H9 (cell line): Measurements from ENCODE around the gene OR2F1. TPM values are rescaled to one million over a fixed set of nuclear protein-coding genes. Genes with fewer than 3 reads are reported as not detected.

Experiments used
- DNase-seq: peaks from one replicate; pipeline ENCODE4 v3.0.0-alpha.2; 2017
- H2AFZ ChIP-seq: one replicate; pipeline ENCODE4 v1.6.1; 2013; ENCODE audit warnings: mild to moderate bottlenecking, low read length, control low read depth, moderate library complexity
- H2AK5ac ChIP-seq: 2 replicates; pipeline ENCODE4 v1.6.1; 2013; ENCODE audit warnings: low read length, control low read depth, mixed read lengths; ENCODE audit not compliant: insufficient read length
- H2BK120ac ChIP-seq: one replicate; pipeline ENCODE4 v1.6.1; 2013; ENCODE audit warnings: low read depth, mild to moderate bottlenecking, low read length, control low read depth, inconsistent platforms; ENCODE audit not compliant: poor library complexity, severe bottlenecking
- H2BK12ac ChIP-seq: 2 replicates; pipeline ENCODE4 v1.6.1; 2013; ENCODE audit warnings: low read length, control low read depth, mixed read lengths, low read depth; ENCODE audit not compliant: insufficient read length
- H2BK15ac ChIP-seq: 2 replicates; pipeline ENCODE4 v1.6.1; 2013; ENCODE audit warnings: low read depth, low read length, control low read depth
- H2BK20ac ChIP-seq: one replicate; pipeline ENCODE4 v1.6.1; 2013; ENCODE audit warnings: low read depth, mild to moderate bottlenecking, low read length, control low read depth, inconsistent platforms; ENCODE audit not compliant: poor library complexity, severe bottlenecking
- H2BK5ac ChIP-seq: 2 replicates; pipeline ENCODE4 v1.6.1; 2013; ENCODE audit warnings: low read length, control low read depth, mixed read lengths; ENCODE audit not compliant: insufficient read length
- H3K14ac ChIP-seq: 2 replicates; pipeline ENCODE4 v1.6.1; 2013; ENCODE audit warnings: low read length, control low read depth; ENCODE audit not compliant: insufficient read depth
- H3K18ac ChIP-seq: 2 replicates; pipeline ENCODE4 v1.6.1; 2013; ENCODE audit warnings: low read depth, mild to moderate bottlenecking, mixed read lengths, low read length, control low read depth; ENCODE audit not compliant: insufficient read length
- H3K23ac ChIP-seq: 2 replicates; pipeline ENCODE4 v1.6.1; 2013; ENCODE audit warnings: low read length, control low read depth, mixed read lengths, low read depth; ENCODE audit not compliant: insufficient read length
- H3K23me2 ChIP-seq: 2 replicates; pipeline ENCODE4 v1.6.1; 2013; ENCODE audit warnings: low read depth, mild to moderate bottlenecking, mixed read lengths, low read length, control low read depth; ENCODE audit not compliant: insufficient read length, poor library complexity, severe bottlenecking
- H3K27ac ChIP-seq: 2 replicates; pipeline ENCODE4 v1.5.1; 2013; ENCODE audit warnings: low read length, control low read depth, mixed read lengths, low read depth; ENCODE audit not compliant: insufficient read length
- H3K27me3 ChIP-seq: 2 replicates; pipeline ENCODE4 v1.6.1; 2013; ENCODE audit warnings: low read length, control low read depth, inconsistent platforms; ENCODE audit not compliant: insufficient read depth
- H3K4ac ChIP-seq: 2 replicates; pipeline ENCODE4 v1.6.1; 2013; ENCODE audit warnings: low read depth, mild to moderate bottlenecking, control low read depth, inconsistent platforms, low read length, moderate library complexity
- H3K4me1 ChIP-seq: 2 replicates; pipeline ENCODE4 v1.6.1; 2013; ENCODE audit warnings: low read length, control low read depth, inconsistent platforms; ENCODE audit not compliant: insufficient read depth
- H3K4me2 ChIP-seq: 2 replicates; pipeline ENCODE4 v1.6.1; 2013; ENCODE audit warnings: low read length, control low read depth, mixed read lengths; ENCODE audit not compliant: insufficient read length, insufficient read depth
- H3K56ac ChIP-seq: 2 replicates; pipeline ENCODE4 v1.6.1; 2013; ENCODE audit warnings: low read depth, mild to moderate bottlenecking, mixed read lengths, low read length, control low read depth; ENCODE audit not compliant: insufficient read length
- H3K79me1 ChIP-seq: 2 replicates; pipeline ENCODE4 v1.6.1; 2013; ENCODE audit warnings: low read depth, mild to moderate bottlenecking, moderate library complexity, low read length, control low read depth, inconsistent platforms; ENCODE audit not compliant: insufficient read depth, poor library complexity, severe bottlenecking
- H3K79me2 ChIP-seq: 2 replicates; pipeline ENCODE4 v1.6.1; 2013; ENCODE audit warnings: low read length, control low read depth, inconsistent platforms; ENCODE audit not compliant: insufficient read depth
- H3K9ac ChIP-seq: 2 replicates; pipeline ENCODE4 v1.6.1; 2013; ENCODE audit warnings: low read length, control low read depth, mixed read lengths; ENCODE audit not compliant: insufficient read length; ENCODE audit errors: extremely low read depth
- H3K9me3 ChIP-seq: one replicate; pipeline ENCODE4 v1.6.1; 2013; ENCODE audit warnings: low read depth, low read length, inconsistent platforms; ENCODE audit not compliant: control insufficient read depth
- H3T11ph ChIP-seq: one replicate; pipeline ENCODE4 v1.6.1; 2013; ENCODE audit warnings: mild to moderate bottlenecking, low read length, control low read depth, inconsistent platforms
- H4K20me1 ChIP-seq: one replicate; pipeline ENCODE4 v1.6.1; 2013; ENCODE audit not compliant: control insufficient read depth, insufficient read length, insufficient read depth
- H4K5ac ChIP-seq: 2 replicates; pipeline ENCODE4 v1.6.1; 2013; ENCODE audit warnings: low read depth, mild to moderate bottlenecking, mixed read lengths, low read length, control low read depth; ENCODE audit not compliant: insufficient read length
- H4K8ac ChIP-seq: replicated peaks from 2 replicates; pipeline ENCODE4 v1.6.1; 2013; ENCODE audit warnings: low read length, control low read depth, mixed read lengths, low read depth; ENCODE audit not compliant: insufficient read length
- H4K91ac ChIP-seq: 2 replicates; pipeline ENCODE4 v1.6.1; 2013; ENCODE audit warnings: low read depth, mild to moderate bottlenecking, moderate library complexity, mixed read lengths, low read length, control low read depth; ENCODE audit not compliant: insufficient read length
- H3K27ac Mint-ChIP-seq, 3 experiments: 2 replicates in 2 of 3; 3 replicates in 1 of 3; pipeline ENCODE4 v1.8.0; 2020 to 2021; ENCODE audit warnings: mixed read lengths in 3 of 3, mild to moderate bottlenecking in 1 of 3, moderate library complexity in 1 of 3
- H3K27me3 Mint-ChIP-seq: 2 replicates; pipeline ENCODE4 v1.8.0; 2021; ENCODE audit warnings: low read depth, mild to moderate bottlenecking, moderate library complexity, mixed read lengths
- H3K36me3 Mint-ChIP-seq, 3 experiments: 2 replicates in 2 of 3; 3 replicates in 1 of 3; pipeline ENCODE4 v1.8.0; 2020 to 2021; ENCODE audit warnings: low read depth in 3 of 3, mixed read lengths in 3 of 3; ENCODE audit not compliant: insufficient read depth in 1 of 3
- H3K4me1 Mint-ChIP-seq, 2 experiments: 2 replicates each; pipeline ENCODE4 v1.8.0; 2020; ENCODE audit warnings: mixed read lengths in 2 of 2
- H3K4me3 Mint-ChIP-seq, 2 experiments: 2 replicates in 1 of 2; 3 replicates in 1 of 2; pipeline ENCODE4 v1.8.0; 2020 to 2021; ENCODE audit warnings: mild to moderate bottlenecking in 2 of 2, mixed read lengths in 2 of 2, moderate library complexity in 1 of 2
- H3K9me3 Mint-ChIP-seq, 2 experiments: 2 replicates in 1 of 2; 3 replicates in 1 of 2; pipeline ENCODE4 v1.8.0; 2020; ENCODE audit warnings: mild to moderate bottlenecking in 2 of 2, mixed read lengths in 2 of 2, moderate library complexity in 1 of 2
- WGBS: extraction: QIAGEN DNeasy Blood & Tissue Kit; methylation state at CpG from one replicate; pipeline ENCODE4 v1.1.7; 2013; ENCODE audit warnings: missing lambda C conversion rate, low lambda C conversion rate, mixed read lengths; ENCODE audit not compliant: insufficient read length; ENCODE audit errors: extremely low coverage; 5-methylcytosine and 5-hydroxymethylcytosine counted together
- total RNA-seq: library from RNA; stranded (reverse); gene quantifications from 2 replicates; pipeline ENCODE4 v1.2.1, GENCODE V29; 2021
- TF ChIP-seq, protein P1 (sequence below): fragments of 200-600 bp; sonication (generic); conservative IDR thresholded peaks from 3 replicates; pipeline ENCODE4 v1.8.0; 2021; ENCODE audit warnings: antibody characterized with exemption, mild to moderate bottlenecking

OR2F1 gene
- total RNA-seq, 1 experiment from 2014 or later: not detected

DNA sequence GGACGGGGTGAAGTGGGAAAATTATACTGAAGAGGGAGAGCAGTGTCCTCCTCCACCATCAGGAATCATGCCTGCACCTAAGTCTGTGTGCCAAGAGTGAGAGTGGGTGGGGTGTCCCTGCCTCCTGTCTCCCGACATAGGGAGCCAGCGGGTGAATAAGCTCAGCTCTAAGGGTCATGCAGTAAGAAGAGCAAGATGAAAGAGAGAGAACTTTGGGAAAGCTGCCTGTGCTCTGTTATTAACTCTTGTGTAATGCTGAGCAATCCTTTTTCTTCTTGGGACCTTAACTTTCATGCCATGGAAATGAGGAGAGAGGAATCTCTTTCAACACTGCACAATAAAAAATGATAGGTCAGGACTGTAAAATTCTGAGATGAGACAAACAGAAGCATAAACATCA, 44.8 kb upstream of the OR2F1 start:
- no peak overlapping the region for H3K27ac ChIP-seq
- DNase-seq: no peak
- no peak overlapping the region for H3K14ac ChIP-seq
- no peak overlapping the region for H2BK15ac ChIP-seq
- H3K79me2 ChIP-seq: no peaks in the 10 kb centered on the region
- Mint-ChIP-seq H3K36me3 (no peaks in the 10 kb centered on the region), H3K4me1 (peaks cover 25 to 26% of the 10 kb centered on the region in 2 experiments), H3K9me3 (no peaks in the 10 kb centered on the region), H3K27me3 (peaks cover 8% of the 10 kb centered on the region), H3K4me3 (no peak overlapping the region), H3K27ac (no peak overlapping the region)
- H3K23ac ChIP-seq: no peak overlapping the region
- WGBS: no CpG with 5 or more reads among the region's 3 CpGs
- H4K20me1 ChIP-seq: no peaks in the 10 kb centered on the region
- H3K18ac ChIP-seq: no peak overlapping the region
- no peak overlapping the region for H4K91ac ChIP-seq
- H4K8ac ChIP-seq: no peak overlapping the region
- no peaks in the 10 kb centered on the region for H3K27me3 ChIP-seq
- no peak overlapping the region for H2BK12ac ChIP-seq
- no peak overlapping the region for H4K5ac ChIP-seq
- H3K9ac ChIP-seq: no peak overlapping the region
- H3K4ac ChIP-seq: no peak overlapping the region
- H2BK5ac ChIP-seq: no peak overlapping the region
- H2AK5ac ChIP-seq: no peak overlapping the region
- H3K4me1 ChIP-seq: peaks cover 3% of the 10 kb centered on the region; the same call in 1 of the 2 replicates
- TF ChIP-seq, protein P1, sequence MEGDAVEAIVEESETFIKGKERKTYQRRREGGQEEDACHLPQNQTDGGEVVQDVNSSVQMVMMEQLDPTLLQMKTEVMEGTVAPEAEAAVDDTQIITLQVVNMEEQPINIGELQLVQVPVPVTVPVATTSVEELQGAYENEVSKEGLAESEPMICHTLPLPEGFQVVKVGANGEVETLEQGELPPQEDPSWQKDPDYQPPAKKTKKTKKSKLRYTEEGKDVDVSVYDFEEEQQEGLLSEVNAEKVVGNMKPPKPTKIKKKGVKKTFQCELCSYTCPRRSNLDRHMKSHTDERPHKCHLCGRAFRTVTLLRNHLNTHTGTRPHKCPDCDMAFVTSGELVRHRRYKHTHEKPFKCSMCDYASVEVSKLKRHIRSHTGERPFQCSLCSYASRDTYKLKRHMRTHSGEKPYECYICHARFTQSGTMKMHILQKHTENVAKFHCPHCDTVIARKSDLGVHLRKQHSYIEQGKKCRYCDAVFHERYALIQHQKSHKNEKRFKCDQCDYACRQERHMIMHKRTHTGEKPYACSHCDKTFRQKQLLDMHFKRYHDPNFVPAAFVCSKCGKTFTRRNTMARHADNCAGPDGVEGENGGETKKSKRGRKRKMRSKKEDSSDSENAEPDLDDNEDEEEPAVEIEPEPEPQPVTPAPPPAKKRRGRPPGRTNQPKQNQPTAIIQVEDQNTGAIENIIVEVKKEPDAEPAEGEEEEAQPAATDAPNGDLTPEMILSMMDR: no peak
- no peaks in the 10 kb centered on the region for H3K23me2 ChIP-seq
- H2AFZ ChIP-seq: no peak overlapping the region
- no peak overlapping the region for H3T11ph ChIP-seq
- no peak overlapping the region for H2BK20ac ChIP-seq
- H3K56ac ChIP-seq: no peak overlapping the region
- H3K9me3 ChIP-seq: no peaks in the 10 kb centered on the region
- H3K79me1 ChIP-seq: no peaks in the 10 kb centered on the region
- H2BK120ac ChIP-seq: no peak overlapping the region
- no peak overlapping the region for H3K4me2 ChIP-seq
